Astrocyte of the hippocampus (primary cell): ENCODE data around the gene REST.
"Not testable (repeated sequence)": the region's sequence is repeated elsewhere in the genome, so short reads cannot be mapped to it uniquely, and the experiment has no call there.

Experiments used
- DNase-seq: peaks from one replicate; pipeline ENCODE4 v3.0.0; 2011; ENCODE audit warnings: low read depth, low spot score

Gene REST

GRCh38 chr4:56908206-56909085 lies 746 bp downstream of the REST start:
- DNase-seq, result peak; percentile 89

DNA sequence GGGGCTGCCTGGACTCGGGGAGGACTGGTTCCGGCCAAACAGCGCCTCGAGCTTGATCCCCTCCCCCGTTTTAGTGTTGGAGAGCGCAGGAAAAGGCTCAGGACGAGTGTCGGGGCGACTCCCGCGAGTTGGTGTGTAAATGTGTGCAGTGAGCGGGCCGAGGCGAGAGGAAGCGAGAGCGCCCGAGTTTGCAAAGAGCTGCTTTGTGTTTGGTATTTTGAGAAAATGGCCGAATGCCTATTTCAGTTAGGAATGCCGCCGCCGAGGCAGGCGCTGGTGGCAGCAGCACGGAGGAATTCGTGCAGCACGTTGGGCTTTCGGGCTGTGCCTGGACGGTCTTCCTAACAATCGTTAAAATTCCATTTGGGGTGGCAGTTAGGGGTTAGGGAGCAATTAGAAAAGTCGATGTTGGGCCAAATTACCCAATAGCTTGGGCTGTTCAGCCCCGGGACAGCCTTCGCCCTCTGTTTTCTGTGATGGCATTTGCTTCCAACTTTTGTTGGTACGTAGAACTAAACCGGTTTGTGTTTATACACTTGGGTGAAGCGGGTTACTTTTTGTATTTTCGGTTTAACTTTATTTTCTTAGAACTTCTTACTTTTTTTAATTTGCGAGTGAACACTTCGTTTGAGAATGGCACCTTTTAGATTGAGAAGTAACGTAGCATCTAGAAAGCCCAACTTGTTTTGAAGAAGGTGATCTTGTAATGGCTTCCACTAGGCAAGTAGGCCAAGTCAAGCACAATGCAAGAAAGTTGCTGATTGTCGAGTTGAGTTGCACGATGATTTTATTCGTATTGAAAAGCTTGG lies 1.6 kb downstream of the REST start:
- peak; percentile 78 for DNase-seq

DNA sequence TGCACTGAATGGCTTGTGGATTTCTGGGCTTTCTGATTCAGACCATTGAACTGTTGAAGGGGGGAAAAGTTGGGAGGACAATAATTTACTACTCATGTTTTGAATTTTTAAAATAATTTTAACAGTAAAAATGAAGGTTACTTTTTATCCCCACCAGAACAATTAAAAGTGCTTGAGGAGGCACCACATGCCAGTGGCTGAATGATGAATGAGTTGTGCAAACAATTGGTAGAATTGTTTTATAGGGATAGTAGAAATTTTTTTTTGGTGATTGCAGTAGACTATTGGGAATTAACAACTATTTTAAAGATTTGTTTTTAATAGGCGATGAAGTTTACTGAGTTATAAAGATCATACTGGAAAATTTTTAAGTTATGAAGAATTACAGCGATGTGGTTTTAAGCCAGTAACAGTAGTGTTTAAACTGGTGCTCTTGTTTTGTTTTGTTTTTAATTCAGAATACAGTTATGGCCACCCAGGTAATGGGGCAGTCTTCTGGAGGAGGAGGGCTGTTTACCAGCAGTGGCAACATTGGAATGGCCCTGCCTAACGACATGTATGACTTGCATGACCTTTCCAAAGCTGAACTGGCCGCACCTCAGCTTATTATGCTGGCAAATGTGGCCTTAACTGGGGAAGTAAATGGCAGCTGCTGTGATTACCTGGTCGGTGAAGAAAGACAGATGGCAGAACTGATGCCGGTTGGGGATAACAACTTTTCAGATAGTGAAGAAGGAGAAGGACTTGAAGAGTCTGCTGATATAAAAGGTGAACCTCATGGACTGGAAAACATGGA lies 2.7 kb downstream of the REST start:
- DNase-seq, result no peak

DNA sequence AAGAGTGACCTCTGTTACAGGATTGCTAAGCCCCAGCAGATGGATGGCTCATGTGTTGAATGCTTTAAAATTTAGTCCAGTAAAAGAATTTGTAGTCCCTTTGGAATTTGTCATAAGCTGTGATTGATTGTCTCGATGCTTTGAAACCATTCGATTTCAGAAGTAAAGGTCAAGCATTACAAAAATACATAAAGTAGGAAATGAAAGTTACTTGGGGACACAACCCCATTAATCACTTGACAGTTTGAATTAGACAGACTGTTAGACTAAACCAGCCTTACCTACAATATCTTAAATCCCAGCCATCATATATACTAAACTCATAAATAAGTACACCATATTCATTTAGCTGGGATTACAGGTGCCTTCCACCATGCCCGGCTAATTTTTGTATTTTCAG lies 6.6 kb downstream of the REST start:
- no peak for DNase-seq

DNA sequence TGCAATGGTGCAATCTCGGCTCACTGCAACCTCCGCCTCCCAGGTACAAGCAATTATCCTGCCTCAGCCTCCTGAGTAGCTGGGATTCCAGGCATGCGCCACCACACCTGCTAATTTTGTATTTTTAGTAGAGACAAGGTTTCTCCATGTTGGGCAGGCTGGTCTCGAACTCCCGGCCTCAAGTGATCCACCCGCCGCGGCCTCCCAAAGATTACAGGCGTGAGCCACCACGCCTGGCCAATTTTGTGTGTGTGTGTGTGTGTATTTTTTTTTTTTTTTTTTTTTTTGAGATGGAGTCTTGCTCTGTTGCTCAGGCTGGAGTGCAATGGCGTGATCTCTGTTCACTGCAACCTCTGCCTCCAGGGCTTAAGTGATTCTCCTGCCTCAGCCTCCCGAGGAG lies 7.3 kb downstream of the REST start:
- not testable (repeated sequence) for DNase-seq

- no peak for DNase-seq
Observed at GRCh38 chr4:56927196-56927595, 19.5 kb downstream of the REST start.

DNA sequence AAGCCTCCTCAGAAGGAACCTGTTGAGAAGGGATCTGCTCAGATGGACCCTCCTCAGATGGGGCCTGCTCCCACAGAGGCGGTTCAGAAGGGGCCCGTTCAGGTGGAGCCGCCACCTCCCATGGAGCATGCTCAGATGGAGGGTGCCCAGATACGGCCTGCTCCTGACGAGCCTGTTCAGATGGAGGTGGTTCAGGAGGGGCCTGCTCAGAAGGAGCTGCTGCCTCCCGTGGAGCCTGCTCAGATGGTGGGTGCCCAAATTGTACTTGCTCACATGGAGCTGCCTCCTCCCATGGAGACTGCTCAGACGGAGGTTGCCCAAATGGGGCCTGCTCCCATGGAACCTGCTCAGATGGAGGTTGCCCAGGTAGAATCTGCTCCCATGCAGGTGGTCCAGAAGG lies 22.9 kb downstream of the REST start:
- DNase-seq, result no peak

DNA sequence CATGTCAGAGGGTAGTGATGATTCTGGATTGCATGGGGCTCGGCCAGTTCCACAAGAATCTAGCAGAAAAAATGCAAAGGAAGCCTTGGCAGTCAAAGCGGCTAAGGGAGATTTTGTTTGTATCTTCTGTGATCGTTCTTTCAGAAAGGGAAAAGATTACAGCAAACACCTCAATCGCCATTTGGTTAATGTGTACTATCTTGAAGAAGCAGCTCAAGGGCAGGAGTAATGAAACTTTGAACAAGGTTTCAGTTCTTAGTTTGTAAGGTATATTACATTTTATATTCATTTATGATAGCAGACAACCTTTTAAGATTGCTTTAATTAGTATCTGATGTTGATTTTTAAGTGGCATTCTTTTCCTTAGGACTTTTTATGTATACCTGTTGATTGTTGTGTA lies 24.2 kb downstream of the REST start:
- DNase-seq, result no peak

- peak; percentile 63 for DNase-seq
Observed at GRCh38 chr4:56937262-56937661, 29.6 kb downstream of the REST start.

DNA sequence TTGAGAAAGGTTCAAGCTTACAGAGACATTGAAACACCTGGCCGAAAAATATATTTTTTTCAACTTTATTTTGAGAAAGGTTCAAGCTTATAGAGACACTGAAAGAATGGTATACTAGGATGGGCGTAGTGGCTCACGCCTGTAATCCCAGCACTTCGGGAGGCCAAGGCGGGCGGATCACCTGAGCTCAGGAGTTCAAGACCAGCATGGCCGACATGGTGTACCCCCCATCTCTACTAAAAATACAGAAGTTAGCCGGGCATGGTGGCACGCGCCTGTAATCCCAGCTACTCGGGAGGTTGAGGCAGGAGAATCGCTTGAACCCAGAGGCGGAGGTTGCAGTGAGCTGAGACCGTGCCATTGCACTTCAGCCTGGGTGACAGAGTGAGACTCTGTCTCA lies 32.1 kb downstream of the REST start:
- not testable (repeated sequence) for DNase-seq

DNA sequence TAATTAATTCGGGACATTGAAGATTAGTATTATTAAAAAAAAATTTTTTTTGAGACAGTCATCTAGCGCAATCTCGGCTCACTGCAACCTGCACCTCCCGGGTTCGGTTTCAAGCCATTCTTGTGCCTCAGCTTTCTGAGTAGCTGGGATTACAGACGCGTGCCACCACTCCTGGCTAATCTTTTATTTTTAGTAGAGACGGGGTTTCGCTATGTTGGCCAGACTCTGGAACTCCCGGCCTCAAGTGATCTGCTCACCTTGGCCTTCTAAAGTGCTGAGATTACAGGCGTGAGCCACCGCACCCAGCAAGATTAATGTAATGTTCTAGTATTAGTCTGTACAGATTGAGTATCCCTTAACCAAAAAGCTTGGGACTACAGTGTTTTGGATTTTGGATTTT lies 32.7 kb downstream of the REST start:
- DNase-seq, result no peak

DNA sequence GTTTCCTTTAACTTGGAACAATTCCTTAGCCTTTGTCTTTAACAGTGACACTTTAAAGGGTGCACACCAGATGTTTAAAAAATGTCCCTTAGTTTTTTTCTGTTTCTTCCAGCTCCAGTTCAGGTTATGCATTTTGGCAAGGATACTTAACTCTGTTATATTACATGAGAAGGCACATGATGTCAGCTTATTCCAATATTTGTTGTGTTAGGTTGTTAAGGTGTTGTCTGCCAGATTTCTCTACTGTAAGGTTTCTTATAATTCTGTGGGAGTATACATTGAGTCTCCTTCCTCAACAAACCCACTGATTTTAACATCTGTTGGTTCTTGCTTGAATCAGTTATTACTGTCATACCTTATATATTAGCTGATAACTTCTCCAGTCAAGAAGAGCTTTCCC lies 33.3 kb downstream of the REST start:
- no peak for DNase-seq

- DNase-seq, result no peak
Observed at GRCh38 chr4:56941403-56941802, 33.7 kb downstream of the REST start.

- DNase-seq, result no peak
Observed at GRCh38 chr4:56953680-56954520, 46.2 kb downstream of the REST start.

GRCh38 chr4:56958111-56958517 lies 50.4 kb downstream of the REST start:
- peak; percentile 90 for DNase-seq

DNA sequence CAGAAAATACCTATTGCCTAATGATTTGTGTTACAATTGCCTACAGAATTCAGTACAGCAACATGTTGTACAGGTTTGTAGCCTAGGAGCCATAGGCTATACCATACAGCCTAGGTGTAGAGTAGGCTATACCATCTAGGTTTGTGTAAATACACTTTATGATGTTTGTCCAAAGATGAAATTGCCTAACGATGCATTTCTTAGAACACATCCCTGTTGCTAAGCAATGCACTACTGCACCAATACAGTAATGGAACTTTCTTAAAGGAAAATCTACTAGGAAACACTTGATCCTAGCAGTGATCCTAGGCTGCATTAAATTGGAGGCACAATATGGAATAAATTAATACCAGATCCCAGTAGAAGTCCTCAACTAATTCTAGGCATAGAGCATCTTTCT lies 51.4 kb downstream of the REST start:
- DNase-seq, result no peak

- no peak for DNase-seq
Observed at GRCh38 chr4:56961107-56961500, 53.4 kb downstream of the REST start.

GRCh38 chr4:56971383-56971782 lies 63.7 kb downstream of the REST start:
- no peak for DNase-seq

DNA sequence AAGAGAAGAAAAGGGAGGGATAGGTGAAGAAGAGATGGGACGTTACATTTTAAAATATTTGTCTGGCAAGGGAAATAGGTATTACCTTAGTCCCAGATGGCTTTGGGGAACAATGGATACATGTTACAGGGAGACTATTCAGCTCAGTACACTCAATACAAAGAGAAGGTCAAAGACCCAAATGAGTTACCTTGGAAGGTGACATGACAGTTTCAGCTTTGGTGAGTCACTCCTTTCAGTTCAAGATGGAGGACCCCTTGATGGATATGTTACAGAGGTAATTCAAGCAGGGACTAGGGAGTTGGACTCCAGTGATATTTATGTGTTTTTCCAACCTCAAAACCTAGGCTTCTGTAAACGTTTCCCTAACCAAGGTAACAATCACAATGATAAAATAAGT lies 64.7 kb downstream of the REST start:
- DNase-seq, result no peak

- no peak for DNase-seq
Observed at GRCh38 chr4:56972809-56973208, 65.1 kb downstream of the REST start.

DNA sequence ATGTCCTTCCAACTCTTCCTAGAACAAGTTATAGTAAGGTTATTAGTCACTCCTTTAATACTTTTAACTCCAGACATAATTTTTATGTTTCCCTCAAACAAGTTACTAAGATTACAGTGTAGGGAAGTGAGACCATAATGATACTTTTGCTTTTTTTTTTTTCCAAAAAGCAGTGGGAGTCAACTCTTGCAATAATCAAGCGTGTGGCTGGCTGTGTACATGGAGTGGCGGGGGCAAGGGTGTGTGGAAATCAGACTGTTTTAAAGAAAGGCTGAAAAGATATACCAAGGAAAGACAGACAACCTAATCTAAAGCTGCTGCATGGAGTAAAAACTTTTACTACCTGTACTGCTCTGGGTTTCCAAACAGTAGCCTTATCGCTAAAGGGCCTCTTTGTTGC lies 65.6 kb downstream of the REST start:
- no peak for DNase-seq
